ENCODE data around the gene DNAH10.

DNAH10 gene

GRCh38 chr12:123794027-123794426, 31.9 kb downstream of the DNAH10 start:
- no peaks in the 10 kb centered on the region for H3K4me1 ChIP-seq (ENCODE audit: control insufficient read depth, insufficient read depth, low read length)
- H3K9me3 ChIP-seq (ENCODE audit: control insufficient read depth, insufficient read depth, low read length): no peaks in the 10 kb centered on the region
- H3K27ac ChIP-seq (ENCODE audit: low read depth, low read length): no peak overlapping the region
- H3K27me3 ChIP-seq (ENCODE audit: control insufficient read depth, insufficient read depth, low read length): no peaks in the 10 kb centered on the region
- no peaks in the 10 kb centered on the region for H3K36me3 ChIP-seq (ENCODE audit: control insufficient read depth, insufficient read depth, low read length)
- H3K4me3 ChIP-seq (ENCODE audit: low read depth, low read length): no peak overlapping the region
- H3K9ac ChIP-seq (ENCODE audit: low read depth, low read length): no peak overlapping the region

- H3K27ac ChIP-seq (ENCODE audit: low read depth, low read length): no peak overlapping the region
- no peak overlapping the region for H3K9ac ChIP-seq (ENCODE audit: low read depth, low read length)
- H3K4me3 ChIP-seq (ENCODE audit: low read depth, low read length): no peak overlapping the region
- H3K27me3 ChIP-seq (ENCODE audit: control insufficient read depth, insufficient read depth, low read length): no peaks in the 10 kb centered on the region
- no peaks in the 10 kb centered on the region for H3K4me1 ChIP-seq (ENCODE audit: control insufficient read depth, insufficient read depth, low read length)
- no peaks in the 10 kb centered on the region for H3K36me3 ChIP-seq (ENCODE audit: control insufficient read depth, insufficient read depth, low read length)
- H3K9me3 ChIP-seq (ENCODE audit: control insufficient read depth, insufficient read depth, low read length): no peaks in the 10 kb centered on the region
Observed at GRCh38 chr12:123798518-123798917, 36.4 kb downstream of the DNAH10 start.

- no peak overlapping the region for H3K4me3 ChIP-seq (ENCODE audit: low read depth, low read length)
- no peak overlapping the region for H3K27ac ChIP-seq (ENCODE audit: low read depth, low read length)
- H3K9me3 ChIP-seq (ENCODE audit: control insufficient read depth, insufficient read depth, low read length): no peaks in the 10 kb centered on the region
- no peaks in the 10 kb centered on the region for H3K27me3 ChIP-seq (ENCODE audit: control insufficient read depth, insufficient read depth, low read length)
- H3K36me3 ChIP-seq (ENCODE audit: control insufficient read depth, insufficient read depth, low read length): no peaks in the 10 kb centered on the region
- no peak overlapping the region for H3K9ac ChIP-seq (ENCODE audit: low read depth, low read length)
- H3K4me1 ChIP-seq (ENCODE audit: control insufficient read depth, insufficient read depth, low read length): no peaks in the 10 kb centered on the region
Observed at GRCh38 chr12:123799227-123799626, 37.1 kb downstream of the DNAH10 start.

GRCh38 chr12:123801573-123802178, 39.6 kb downstream of the DNAH10 start:
- no peaks in the 10 kb centered on the region for H3K36me3 ChIP-seq (ENCODE audit: control insufficient read depth, insufficient read depth, low read length)
- no peak overlapping the region for H3K9ac ChIP-seq (ENCODE audit: low read depth, low read length)
- no peaks in the 10 kb centered on the region for H3K9me3 ChIP-seq (ENCODE audit: control insufficient read depth, insufficient read depth, low read length)
- H3K27ac ChIP-seq (ENCODE audit: low read depth, low read length): no peak overlapping the region
- H3K4me3 ChIP-seq (ENCODE audit: low read depth, low read length): no peak overlapping the region
- no peaks in the 10 kb centered on the region; the same call in 1 of the 2 replicates for H3K27me3 ChIP-seq (ENCODE audit: control insufficient read depth, insufficient read depth, low read length)
- no peaks in the 10 kb centered on the region for H3K4me1 ChIP-seq (ENCODE audit: control insufficient read depth, insufficient read depth, low read length)

GRCh38 chr12:123805173-123805572, 43.1 kb downstream of the DNAH10 start:
- H3K9me3 ChIP-seq (ENCODE audit: control insufficient read depth, insufficient read depth, low read length): no peaks in the 10 kb centered on the region
- no peak overlapping the region for H3K9ac ChIP-seq (ENCODE audit: low read depth, low read length)
- H3K36me3 ChIP-seq (ENCODE audit: control insufficient read depth, insufficient read depth, low read length): no peaks in the 10 kb centered on the region
- H3K4me3 ChIP-seq (ENCODE audit: low read depth, low read length): no peak overlapping the region
- H3K27ac ChIP-seq (ENCODE audit: low read depth, low read length): no peak overlapping the region
- H3K4me1 ChIP-seq (ENCODE audit: control insufficient read depth, insufficient read depth, low read length): no peaks in the 10 kb centered on the region
- H3K27me3 ChIP-seq (ENCODE audit: control insufficient read depth, insufficient read depth, low read length): no peaks in the 10 kb centered on the region; the same call in 1 of the 2 replicates

- Histone ChIP-seq H3K9ac (ENCODE audit: low read depth, low read length) (no peak overlapping the region), H3K4me3 (ENCODE audit: low read depth, low read length) (no peak overlapping the region), H3K27ac (ENCODE audit: low read depth, low read length) (no peak overlapping the region), H3K27me3 (ENCODE audit: control insufficient read depth, insufficient read depth, low read length) (no peaks in the 10 kb centered on the region; the same call in 1 of the 2 replicates), H3K9me3 (ENCODE audit: control insufficient read depth, insufficient read depth, low read length) (no peaks in the 10 kb centered on the region), H3K36me3 (ENCODE audit: control insufficient read depth, insufficient read depth, low read length) (no peaks in the 10 kb centered on the region), H3K4me1 (ENCODE audit: control insufficient read depth, insufficient read depth, low read length) (no peaks in the 10 kb centered on the region)
Observed at GRCh38 chr12:123807002-123807401, 44.9 kb downstream of the DNAH10 start.

- no peaks in the 10 kb centered on the region for H3K36me3 ChIP-seq (ENCODE audit: control insufficient read depth, insufficient read depth, low read length)
- no peak overlapping the region for H3K4me3 ChIP-seq (ENCODE audit: low read depth, low read length)
- no peaks in the 10 kb centered on the region for H3K9me3 ChIP-seq (ENCODE audit: control insufficient read depth, insufficient read depth, low read length)
- no peak overlapping the region for H3K9ac ChIP-seq (ENCODE audit: low read depth, low read length)
- no peaks in the 10 kb centered on the region for H3K4me1 ChIP-seq (ENCODE audit: control insufficient read depth, insufficient read depth, low read length)
- H3K27me3 ChIP-seq (ENCODE audit: control insufficient read depth, insufficient read depth, low read length): no peaks in the 10 kb centered on the region; the same call in 1 of the 2 replicates
- no peak overlapping the region for H3K27ac ChIP-seq (ENCODE audit: low read depth, low read length)
Observed at GRCh38 chr12:123807670-123808069, 45.6 kb downstream of the DNAH10 start.

- H3K9me3 ChIP-seq (ENCODE audit: control insufficient read depth, insufficient read depth, low read length): no peaks in the 10 kb centered on the region
- H3K36me3 ChIP-seq (ENCODE audit: control insufficient read depth, insufficient read depth, low read length): no peaks in the 10 kb centered on the region
- no peak overlapping the region for H3K9ac ChIP-seq (ENCODE audit: low read depth, low read length)
- H3K4me1 ChIP-seq (ENCODE audit: control insufficient read depth, insufficient read depth, low read length): no peaks in the 10 kb centered on the region
- no peaks in the 10 kb centered on the region; the same call in 1 of the 2 replicates for H3K27me3 ChIP-seq (ENCODE audit: control insufficient read depth, insufficient read depth, low read length)
- H3K4me3 ChIP-seq (ENCODE audit: low read depth, low read length): no peak overlapping the region
- H3K27ac ChIP-seq (ENCODE audit: low read depth, low read length): no peak overlapping the region
Observed at GRCh38 chr12:123808167-123808566, 46.1 kb downstream of the DNAH10 start.

- H3K4me3 ChIP-seq (ENCODE audit: low read depth, low read length): no peak overlapping the region
- H3K4me1 ChIP-seq (ENCODE audit: control insufficient read depth, insufficient read depth, low read length): no peaks in the 10 kb centered on the region
- no peak overlapping the region for H3K9ac ChIP-seq (ENCODE audit: low read depth, low read length)
- no peaks in the 10 kb centered on the region for H3K27me3 ChIP-seq (ENCODE audit: control insufficient read depth, insufficient read depth, low read length)
- H3K27ac ChIP-seq (ENCODE audit: low read depth, low read length): no peak overlapping the region
- peaks cover 14% of the 10 kb centered on the region; the same call in 1 of the 2 replicates for H3K9me3 ChIP-seq (ENCODE audit: control insufficient read depth, insufficient read depth, low read length)
- no peaks in the 10 kb centered on the region for H3K36me3 ChIP-seq (ENCODE audit: control insufficient read depth, insufficient read depth, low read length)
Observed at GRCh38 chr12:123813349-123813748, 51.2 kb downstream of the DNAH10 start.

GRCh38 chr12:123815968-123816367, 53.9 kb downstream of the DNAH10 start:
- H3K9me3 ChIP-seq (ENCODE audit: control insufficient read depth, insufficient read depth, low read length): peaks cover 14% of the 10 kb centered on the region; the same call in 1 of the 2 replicates
- no peak overlapping the region for H3K27ac ChIP-seq (ENCODE audit: low read depth, low read length)
- no peaks in the 10 kb centered on the region for H3K4me1 ChIP-seq (ENCODE audit: control insufficient read depth, insufficient read depth, low read length)
- no peak overlapping the region for H3K9ac ChIP-seq (ENCODE audit: low read depth, low read length)
- no peak overlapping the region for H3K4me3 ChIP-seq (ENCODE audit: low read depth, low read length)
- H3K36me3 ChIP-seq (ENCODE audit: control insufficient read depth, insufficient read depth, low read length): no peaks in the 10 kb centered on the region
- no peaks in the 10 kb centered on the region for H3K27me3 ChIP-seq (ENCODE audit: control insufficient read depth, insufficient read depth, low read length)

- Histone ChIP-seq H3K27ac (ENCODE audit: low read depth, low read length) (no peak overlapping the region), H3K9me3 (ENCODE audit: control insufficient read depth, insufficient read depth, low read length) (peaks cover 14% of the 10 kb centered on the region; the same call in 1 of the 2 replicates), H3K9ac (ENCODE audit: low read depth, low read length) (no peak overlapping the region), H3K4me3 (ENCODE audit: low read depth, low read length) (no peak overlapping the region), H3K4me1 (ENCODE audit: control insufficient read depth, insufficient read depth, low read length) (no peaks in the 10 kb centered on the region), H3K36me3 (ENCODE audit: control insufficient read depth, insufficient read depth, low read length) (no peaks in the 10 kb centered on the region), H3K27me3 (ENCODE audit: control insufficient read depth, insufficient read depth, low read length) (no peaks in the 10 kb centered on the region)
Observed at GRCh38 chr12:123816896-123817537, 54.9 kb downstream of the DNAH10 start.
